ENCODE measurements around the gene PEBP1.

The PEBP1 gene

DNA sequence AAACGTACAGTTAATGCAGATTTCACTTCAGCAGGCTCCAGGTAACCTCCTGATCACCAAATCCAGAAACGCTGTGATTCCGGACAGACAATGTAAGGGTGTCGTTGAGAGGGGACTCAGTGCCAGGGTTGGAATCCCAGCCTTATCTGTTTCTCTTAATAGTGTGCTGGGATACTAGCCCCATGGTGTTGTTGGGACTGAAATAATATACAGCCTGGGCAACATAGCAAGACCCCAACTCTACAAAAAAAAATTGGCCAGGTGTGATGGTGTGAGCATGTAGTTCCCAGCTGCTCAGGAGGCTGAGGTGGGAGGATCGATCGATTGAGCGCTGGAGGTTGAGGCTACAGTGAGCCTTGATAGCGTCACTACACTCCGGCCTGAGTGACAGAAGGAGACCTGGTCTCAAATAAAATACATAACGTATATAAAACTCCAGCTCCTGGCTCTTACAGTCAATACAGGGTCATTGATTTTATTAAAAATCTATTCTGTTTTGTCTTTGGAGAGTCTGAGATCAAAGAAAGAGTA is 1.3 kb downstream of the PEBP1 start:
- no peak for DNase-seq

DNA sequence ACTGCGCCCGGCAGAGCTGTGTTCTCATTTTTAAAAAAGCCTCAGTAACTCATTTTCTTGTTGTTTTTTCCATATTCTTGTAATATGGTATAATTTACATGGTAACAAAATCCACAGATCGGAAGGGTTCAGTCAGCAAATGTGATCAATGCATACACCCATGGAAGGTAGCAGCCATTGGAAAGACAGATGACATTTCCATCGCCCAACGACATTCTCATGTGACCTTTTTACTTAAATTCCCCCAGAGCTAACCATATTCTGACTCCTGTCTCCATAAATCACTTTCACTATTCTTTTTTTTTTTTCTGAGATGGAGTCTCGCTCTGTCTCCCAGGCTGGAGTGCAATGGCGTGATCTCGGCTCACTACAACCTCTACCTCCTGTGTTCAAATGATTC is 4.9 kb downstream of the PEBP1 start:
- DNase-seq, result no peak

DNA sequence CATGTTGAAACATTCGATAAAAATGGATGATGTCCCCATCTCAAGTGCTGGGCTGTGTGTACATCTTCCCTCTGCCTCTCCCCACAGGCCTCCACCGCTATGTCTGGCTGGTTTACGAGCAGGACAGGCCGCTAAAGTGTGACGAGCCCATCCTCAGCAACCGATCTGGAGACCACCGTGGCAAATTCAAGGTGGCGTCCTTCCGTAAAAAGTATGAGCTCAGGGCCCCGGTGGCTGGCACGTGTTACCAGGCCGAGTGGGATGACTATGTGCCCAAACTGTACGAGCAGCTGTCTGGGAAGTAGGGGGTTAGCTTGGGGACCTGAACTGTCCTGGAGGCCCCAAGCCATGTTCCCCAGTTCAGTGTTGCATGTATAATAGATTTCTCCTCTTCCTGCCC is 8.6 kb downstream of the PEBP1 start:
- DNase-seq, result no peak

DNA sequence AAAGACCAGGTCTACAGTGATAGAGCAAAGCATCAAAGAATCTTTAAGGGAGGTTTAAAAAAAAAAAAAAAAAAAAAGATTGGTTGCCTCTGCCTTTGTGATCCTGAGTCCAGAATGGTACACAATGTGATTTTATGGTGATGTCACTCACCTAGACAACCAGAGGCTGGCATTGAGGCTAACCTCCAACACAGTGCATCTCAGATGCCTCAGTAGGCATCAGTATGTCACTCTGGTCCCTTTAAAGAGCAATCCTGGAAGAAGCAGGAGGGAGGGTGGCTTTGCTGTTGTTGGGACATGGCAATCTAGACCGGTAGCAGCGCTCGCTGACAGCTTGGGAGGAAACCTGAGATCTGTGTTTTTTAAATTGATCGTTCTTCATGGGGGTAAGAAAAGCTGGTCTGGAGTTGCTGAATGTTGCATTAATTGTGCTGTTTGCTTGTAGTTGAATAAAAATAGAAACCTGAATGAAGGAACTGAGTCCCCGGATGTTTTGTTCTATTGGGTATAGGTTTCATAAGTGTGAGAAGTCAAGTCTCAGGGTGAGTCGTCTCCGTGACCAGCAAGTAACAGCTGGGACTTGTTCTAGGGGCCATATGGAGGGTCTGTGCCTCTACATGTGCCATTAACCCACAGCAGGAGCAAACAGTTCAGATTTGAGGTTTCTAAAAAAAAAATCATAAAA is 9.3 kb downstream of the PEBP1 start:
- no peak for DNase-seq

DNA sequence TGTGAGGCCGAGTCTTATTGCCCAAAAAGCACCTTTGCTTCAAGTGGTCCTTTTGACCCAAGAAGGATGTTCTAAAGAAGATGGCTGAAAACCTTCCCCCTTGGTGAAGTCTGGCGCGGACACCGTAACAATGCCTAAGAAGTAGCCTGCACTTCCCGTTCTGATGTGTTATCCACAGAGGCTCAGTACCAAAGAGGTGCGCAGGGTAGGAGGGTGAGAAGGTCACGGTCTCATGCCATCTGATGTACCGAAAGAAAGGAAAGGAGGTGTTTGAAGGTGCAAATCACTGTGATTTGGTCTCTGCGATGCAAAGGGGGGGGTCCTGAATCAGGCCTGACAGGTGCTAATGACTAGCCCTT is 9.9 kb downstream of the PEBP1 start:
- no peak for DNase-seq

DNA sequence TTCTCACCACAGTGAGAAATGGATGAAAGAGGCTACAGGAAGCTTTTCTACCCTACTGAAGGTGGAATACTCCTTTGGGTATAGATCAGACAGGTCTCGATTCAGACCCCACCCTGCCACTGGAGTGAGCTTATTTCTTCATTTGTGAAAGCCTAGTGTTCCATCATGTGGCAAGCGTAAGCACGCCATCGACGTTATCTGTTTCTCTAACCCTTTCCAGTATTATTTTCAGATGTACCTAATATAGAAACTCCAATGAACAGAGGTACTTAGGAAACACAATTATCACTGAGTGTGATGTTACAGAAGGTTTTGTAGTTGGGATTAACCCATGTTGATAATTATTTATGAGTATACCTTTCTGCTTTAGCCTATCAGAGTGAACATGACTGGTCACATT is 12.4 kb downstream of the PEBP1 start:
- no peak for DNase-seq

DNA sequence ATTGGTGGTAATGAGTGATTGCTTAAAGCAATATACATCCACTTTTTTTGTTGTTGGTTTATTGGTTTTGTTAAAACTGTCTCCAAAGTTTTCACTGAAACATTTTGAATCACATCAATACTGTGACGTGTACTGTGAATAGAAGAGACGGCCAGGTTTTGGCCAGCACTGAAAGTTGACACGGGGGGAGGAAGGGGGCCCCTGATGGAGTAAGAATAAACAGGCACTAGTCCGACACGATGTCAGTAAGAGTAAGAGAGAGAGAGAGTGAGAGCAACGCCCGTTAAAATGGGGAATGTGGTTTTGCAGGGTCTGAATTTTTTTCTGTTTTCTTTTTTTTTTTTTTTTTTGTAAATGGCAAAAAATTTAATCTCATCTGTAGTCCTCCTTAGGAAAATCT is 14.7 kb downstream of the PEBP1 start:
- no peak for DNase-seq

DNA sequence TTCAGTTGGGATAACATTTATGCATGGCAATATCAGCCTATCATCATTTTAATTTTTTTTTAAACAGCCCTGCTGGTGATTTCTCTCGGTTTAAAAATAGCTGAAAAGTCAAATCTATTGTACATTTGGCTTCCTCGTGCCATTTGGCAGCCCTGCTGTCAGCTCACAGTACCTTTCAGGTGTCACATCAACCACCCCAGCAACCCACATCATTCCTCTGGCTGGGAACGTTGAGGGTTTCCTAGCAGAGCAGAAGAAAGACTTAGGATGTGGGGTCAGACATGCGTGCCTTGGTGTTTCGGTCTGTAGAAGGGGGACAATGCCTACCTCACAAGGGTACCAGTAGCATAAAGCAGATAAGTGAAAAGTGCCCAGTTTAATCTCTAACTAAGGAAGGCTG is 15.8 kb downstream of the PEBP1 start:
- DNase-seq, result no peak

DNA sequence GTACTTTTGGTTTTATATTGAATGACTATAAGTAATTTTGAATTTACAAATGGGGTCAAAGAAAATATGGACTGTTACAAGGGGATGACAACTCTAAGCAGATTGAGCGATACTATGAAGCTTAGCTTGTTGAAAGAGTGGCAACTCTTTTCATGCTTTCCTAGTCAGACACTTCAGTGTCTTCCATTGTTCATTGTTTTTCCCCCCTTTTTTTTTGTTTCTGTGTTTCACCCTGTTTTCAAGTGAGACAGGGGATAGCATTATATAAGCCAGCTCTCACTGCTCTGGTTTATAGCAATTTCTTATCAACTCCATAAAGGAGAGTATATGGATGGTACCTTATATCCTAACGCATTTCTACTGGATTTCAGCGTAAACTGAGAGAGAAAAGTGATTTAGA is 24.6 kb downstream of the PEBP1 start:
- DNase-seq, result no peak

DNA sequence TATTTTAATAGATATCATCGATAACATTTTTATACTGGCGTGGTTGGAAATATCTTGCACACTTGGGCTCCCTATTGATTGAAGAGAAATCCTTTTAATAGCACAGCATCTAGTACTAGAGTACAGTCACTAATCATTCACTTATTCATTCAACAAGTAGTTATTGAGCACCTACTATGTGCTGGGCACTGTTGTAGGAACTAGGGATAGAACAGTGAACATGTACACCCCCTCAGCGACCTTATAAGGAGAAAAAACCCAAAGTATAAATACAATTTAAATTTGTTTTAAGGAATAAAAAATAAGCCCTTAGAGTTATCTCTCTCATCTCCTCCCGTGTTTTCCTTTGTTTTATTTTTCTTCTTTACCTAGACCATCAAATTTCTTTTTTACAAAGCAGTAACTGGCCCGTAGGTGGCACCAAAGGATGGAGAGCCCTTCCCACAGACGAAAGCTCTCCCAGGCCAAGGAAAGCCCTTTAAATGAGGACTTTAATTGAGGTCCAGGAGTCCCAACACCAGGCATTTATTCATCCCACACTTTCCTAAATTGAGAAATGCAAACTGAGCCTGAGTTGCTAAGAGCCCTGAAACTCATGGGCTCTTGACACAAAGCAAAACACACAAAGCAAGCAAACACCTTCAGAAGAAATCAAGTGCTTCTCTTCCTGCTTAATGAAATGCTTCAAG is 29.0 kb downstream of the PEBP1 start:
- DNase-seq, result no peak

DNA sequence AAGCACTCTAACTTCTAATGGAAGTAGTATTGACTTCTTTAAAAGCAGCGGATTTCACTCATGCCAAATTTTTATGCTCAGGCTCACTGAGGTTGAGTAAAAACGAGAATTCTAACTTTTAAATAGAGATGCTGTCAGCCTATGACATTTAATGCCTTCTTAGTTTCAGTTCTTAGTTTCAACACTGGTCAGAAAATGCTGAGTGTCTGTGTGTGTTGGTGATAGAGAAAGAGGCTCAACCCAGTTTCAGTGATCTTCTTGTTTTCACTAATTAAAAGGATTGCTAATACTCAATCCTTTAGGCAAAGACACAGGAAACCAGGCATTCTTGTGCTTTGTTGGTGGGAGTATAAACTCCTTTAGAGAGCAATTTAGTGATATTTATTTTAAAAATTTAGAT is 31.0 kb downstream of the PEBP1 start:
- no peak for DNase-seq

DNA sequence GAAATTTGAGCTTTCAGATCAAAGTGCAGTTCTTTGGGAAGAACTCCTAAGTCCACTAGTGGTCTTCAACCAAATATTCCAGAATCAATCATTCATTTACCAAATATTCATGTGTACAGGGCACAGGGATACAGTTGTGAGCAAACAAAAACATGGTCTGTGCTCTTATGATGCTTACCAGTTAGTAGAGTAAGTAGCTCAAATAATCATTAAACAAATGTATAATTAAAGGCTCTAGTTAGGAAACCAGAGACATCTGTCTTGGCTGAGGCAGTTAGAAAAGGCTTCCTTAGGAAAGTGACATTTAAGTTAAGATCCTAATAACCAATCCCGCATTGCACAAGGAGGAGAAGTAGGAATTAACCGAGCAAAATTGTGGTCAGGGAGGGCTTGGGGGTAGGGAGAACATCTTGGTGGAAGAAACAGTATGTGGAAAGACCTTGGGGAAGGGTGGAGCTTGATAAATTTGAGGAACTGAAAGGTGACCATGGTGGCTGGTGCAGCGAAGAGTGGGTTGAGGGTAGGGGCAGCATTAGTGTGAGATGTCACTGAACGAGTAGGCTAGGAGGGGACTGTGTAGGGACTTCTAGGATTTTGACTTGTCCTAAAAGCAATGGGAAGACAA is 40.0 kb downstream of the PEBP1 start:
- no peak for DNase-seq

DNA sequence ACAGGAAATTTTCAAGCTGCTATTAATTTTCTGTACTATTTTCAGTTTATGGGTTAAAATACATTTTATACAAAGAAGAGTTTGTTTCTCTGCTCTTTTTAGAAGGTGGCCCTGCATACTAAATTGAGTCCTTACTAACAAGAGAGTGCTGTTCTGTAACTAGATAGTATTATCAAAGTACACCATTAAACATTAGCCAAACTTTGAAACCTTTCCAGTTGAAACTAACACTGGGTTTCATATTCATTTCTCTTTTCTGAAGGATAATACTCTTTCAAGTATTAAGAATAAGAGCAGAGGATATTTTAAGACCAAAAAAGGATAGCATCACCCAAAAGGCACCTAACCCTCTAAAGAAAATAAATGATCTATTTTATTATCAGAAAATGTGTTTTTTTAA is 47.2 kb downstream of the PEBP1 start:
- DNase-seq, result no peak

DNA sequence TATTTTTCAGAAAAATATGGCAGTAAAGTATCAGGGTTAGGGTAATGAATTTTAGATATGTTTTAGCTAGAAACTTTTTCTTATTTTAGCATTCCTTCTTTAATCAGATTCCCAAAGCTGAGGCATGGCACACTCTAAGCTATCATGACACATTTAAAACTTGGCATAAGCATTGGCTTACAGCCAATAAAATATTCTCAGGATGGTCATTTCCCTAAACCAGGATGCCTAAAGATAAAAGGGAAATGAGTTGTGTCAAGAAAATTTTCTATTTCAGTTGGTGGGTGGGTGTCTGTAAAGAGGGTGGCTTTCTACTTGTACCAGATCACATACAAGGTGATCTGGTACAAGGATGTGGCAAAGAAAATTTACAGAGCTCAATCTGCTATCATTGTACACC is 47.8 kb downstream of the PEBP1 start:
- no peak for DNase-seq

DNA sequence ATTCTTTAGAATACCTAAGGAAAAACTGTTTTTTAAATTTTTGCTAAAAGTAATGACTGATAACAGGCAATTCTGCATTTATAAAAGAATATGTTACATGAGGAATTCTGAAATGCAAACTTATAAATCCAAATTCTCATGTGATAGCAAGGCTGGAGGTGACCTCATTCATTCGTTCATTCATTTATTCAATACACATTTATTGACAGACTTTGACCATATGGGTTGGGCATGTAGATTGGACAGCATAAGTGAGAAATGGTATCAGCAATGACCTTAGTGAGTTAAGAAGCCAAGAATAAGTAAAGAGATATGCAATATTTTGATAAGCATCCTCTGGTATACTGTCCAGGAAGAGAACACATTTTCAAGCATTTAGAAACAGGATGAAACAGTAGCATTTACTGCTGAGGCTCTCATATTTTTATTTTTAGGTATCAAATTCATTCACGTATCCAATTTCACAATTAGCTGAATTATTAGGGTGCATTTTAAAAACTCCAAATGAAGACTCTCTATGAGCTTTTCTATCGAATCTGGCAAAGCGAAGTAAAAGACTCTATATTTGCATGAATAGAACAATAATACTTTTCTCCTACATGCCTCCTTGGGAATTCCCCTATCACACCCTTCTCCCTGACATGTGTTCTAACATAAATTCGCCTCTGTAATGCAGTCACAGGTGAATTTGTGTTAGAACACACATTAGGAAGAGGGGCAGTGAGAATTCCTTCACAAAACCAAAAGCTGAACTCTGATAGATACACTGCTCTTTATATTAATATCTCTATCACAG is 49.9 kb downstream of the PEBP1 start:
- DNase-seq, result no peak

DNA sequence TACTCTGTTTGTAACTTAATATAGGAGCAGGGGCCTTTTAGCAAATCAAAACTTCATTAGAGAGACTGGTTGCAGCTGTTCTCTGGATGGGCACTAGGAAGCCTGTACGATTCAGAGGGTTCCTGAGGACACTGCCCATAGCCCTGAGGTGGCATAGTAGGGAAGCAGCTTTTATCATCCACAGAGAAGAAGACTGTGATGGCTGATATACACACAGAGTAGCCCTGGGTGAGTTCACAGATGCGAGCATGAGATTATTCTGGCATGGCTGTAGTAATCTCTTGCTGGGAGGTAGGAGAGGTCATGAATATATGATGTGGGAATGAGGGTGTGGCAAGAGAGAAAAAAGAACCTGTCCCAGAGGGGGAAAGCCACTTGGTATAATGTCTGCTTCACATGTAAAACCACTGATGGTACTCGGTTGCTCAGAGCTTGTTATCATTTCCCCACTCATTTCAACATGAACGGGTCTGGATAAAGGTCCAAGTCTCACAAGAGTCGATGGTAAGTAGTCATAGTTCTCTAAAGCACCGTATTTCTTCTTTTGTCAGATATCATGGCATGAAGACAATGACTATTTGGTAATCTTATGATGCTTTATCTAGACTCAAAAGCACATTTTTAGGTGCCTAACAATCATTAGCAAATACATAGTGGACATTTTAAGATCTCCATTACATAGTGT is 52.0 kb downstream of the PEBP1 start:
- no peak for DNase-seq

DNA sequence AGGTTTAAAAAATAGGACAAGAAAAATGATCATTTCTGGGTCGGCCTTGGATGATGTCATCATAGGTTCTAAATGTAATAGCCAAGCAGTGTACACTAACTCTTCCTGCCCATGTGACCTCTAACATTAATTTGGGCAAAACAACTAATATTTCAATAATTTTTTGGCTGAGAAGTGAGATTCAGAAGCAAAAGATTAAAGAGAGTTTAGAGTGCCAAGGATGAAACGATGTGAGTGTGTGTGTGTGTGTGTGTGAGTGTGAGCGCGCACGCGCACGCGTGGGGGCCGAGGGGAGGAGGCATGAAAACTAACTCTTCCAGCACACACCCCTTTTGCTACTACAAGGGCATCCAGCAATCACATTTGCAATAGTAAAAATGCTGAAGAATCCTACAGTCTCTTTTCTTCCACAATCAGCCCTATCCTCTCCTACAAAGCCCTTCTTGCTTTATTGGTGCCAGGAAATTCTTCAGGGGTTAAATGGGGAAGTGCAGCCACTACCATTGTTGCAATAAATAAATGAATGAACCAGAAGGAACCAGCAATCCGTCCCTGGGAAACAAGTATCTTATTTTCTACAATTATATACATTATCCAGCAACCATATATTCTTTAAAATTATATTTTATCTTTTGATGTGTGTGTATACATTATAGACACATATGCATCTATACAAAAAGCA is 52.9 kb downstream of the PEBP1 start:
- DNase-seq, result no peak

DNA sequence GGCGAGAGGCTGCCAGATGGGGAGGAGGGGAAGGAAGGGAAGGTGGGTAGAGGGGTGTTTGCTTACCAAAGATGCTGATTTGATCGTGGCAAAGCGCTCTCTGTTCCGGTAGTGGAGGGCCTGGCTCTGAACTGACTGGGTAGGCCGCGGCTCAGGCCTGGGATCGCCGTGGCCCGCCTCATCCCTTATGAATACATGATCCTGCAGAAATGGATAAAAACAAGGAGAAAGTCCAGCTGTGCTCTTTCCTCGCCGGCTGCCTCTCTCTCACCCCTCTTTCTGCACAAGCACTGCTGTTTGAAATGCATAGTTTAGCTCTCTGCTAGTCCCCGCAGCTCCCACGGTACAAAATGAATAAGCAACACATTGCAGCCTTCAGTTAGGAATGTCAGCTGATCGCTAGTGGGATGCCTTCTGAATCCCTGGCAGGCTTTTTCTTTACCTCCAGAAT is 53.8 kb downstream of the PEBP1 start:
- DNase-seq, result no peak

DNA sequence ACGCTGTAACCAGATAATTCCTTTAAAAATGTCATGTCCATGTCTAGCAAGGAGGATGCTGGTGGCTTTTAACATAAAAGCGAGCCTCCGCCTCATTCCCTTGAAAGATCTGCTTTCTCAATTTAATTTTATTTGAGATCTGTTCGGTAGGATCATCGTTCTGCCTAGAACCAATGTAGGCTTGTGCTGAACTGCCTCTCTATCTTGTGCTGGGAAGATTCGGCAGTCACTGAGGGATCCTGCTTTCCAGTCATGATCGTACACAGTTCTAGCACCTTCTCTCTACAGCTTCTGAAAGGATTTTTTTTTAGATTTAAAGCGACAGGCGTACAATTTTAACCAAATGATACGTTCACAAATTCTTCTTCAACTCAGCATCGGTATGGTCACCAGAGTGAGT is 54.3 kb downstream of the PEBP1 start:
- DNase-seq, result no peak

DNA sequence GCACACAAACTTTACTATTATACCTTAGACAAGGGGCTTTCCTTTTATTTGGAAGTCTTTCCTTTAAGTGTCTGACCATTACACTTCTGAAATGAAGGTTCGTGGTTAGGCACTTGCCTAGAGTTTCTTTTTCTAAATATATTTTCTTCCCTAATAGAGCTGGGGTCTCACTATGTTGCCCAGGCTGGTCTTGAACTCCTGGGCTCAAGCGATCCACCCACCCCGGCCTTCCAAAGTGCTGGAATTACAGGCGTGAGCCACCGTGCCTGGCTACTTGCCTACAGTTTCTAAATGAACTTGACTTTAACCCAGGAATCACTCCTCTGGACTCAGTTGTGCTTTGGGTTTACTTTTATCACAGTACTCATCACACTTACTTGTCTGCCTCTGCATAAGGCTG is 57.6 kb downstream of the PEBP1 start:
- no peak for DNase-seq

DNA sequence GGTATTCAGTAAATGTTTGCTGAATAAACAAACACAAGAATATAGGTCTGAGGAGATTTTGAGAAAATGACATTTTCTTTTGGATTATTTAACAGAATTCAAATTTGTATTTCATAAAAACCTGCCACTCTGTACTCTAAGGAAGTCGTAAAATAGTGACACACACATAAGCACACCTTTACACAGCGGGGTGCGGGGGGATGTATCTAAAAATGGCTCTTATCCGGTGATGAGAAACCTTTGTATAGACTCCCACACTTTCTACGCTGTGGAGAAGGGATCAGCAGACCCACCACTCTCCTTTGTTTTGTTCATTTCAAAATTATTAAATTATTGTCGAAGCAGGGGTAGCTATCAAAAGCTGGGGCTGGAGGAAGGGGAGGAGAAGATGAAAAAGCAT is 58.0 kb downstream of the PEBP1 start:
- no peak for DNase-seq

Measured in stimulated activated CD8-positive, alpha-beta memory T cell treated with anti-CD3 and anti-CD28 coated beads, Interleukin-4, amount 100 ng/mL, for 48 hours (primary cell).